Ishikawa (cell line): ENCODE measurements around the gene ATG5.

Experiments used
- CEBPB ChIP-seq: IDR thresholded peaks from 2 replicates; pipeline ENCODE4 v1.6.1; 2012
- CREB1 ChIP-seq: IDR thresholded peaks from 2 replicates; pipeline ENCODE4 v1.6.1; 2012; ENCODE audit warnings: low read depth
- EGR1 ChIP-seq: IDR thresholded peaks from 2 replicates; pipeline ENCODE4 v1.6.1; 2012
- EP300 ChIP-seq: IDR thresholded peaks from 2 replicates; pipeline ENCODE4 v1.6.1; 2012; ENCODE audit warnings: borderline replicate concordance
- FOXM1 ChIP-seq: IDR thresholded peaks from 2 replicates; pipeline ENCODE4 v1.6.1; 2012; ENCODE audit warnings: low read depth, borderline replicate concordance
- MAX ChIP-seq: IDR thresholded peaks from 2 replicates; pipeline ENCODE4 v1.6.1; 2012
- NFIC ChIP-seq: IDR thresholded peaks from 2 replicates; pipeline ENCODE4 v1.6.1; 2012
- RAD21 ChIP-seq: IDR thresholded peaks from 2 replicates; pipeline ENCODE4 v1.6.1; 2012; ENCODE audit warnings: low read depth
- REST ChIP-seq: IDR thresholded peaks from 2 replicates; pipeline ENCODE4 v1.6.1; 2012; ENCODE audit warnings: low read depth, mild to moderate bottlenecking
- TAF1 ChIP-seq: IDR thresholded peaks from 2 replicates; pipeline ENCODE4 v1.6.1; 2012; ENCODE audit warnings: low read depth, mild to moderate bottlenecking
- TCF12 ChIP-seq: IDR thresholded peaks from 2 replicates; pipeline ENCODE4 v1.6.1; 2012; ENCODE audit warnings: low read depth
- TEAD4 ChIP-seq: IDR thresholded peaks from 2 replicates; pipeline ENCODE4 v1.6.1; 2012
- USF1 ChIP-seq: IDR thresholded peaks from 2 replicates; pipeline ENCODE4 v1.6.1; 2012
- YY1 ChIP-seq: IDR thresholded peaks from 2 replicates; pipeline ENCODE4 v1.6.1; 2012; ENCODE audit warnings: low read depth
- ZBTB7A ChIP-seq: IDR thresholded peaks from 2 replicates; pipeline ENCODE4 v1.6.1; 2012; ENCODE audit warnings: low read depth

The ATG5 gene

GRCh38 chr6:106256201-106256968 is 69.2 kb downstream of the ATG5 start:
- TF ChIP-seq USF1 (no peak), NFIC (no peak), TEAD4 (no peak), YY1 (no peak), ZBTB7A (no peak), MAX (no peak)

- TF ChIP-seq TAF1 (no peak), CREB1 (no peak), YY1 (no peak), ZBTB7A (no peak), CEBPB (no peak), FOXM1 (no peak), RAD21 (no peak), EP300 (no peak), EGR1 (no peak), TEAD4 (no peak), REST (no peak), MAX (no peak), NFIC (no peak), USF1 (no peak), TCF12 (no peak)
These were observed 70.3 kb downstream of the ATG5 start for GRCh38 chr6:106255306-106255705.

GRCh38 chr6:106254636-106255035 is 70.9 kb downstream of the ATG5 start:
- TF ChIP-seq USF1 (no peak), FOXM1 (no peak), TCF12 (no peak), NFIC (peak; percentile 85), YY1 (no peak), ZBTB7A (no peak), TAF1 (no peak), MAX (no peak), REST (peak; percentile 69), CREB1 (no peak), EGR1 (no peak), CEBPB (peak; percentile 68)

GRCh38 chr6:106253731-106254130 is 71.8 kb downstream of the ATG5 start:
- TF ChIP-seq CEBPB, result no peak
- TF ChIP-seq FOXM1, result no peak
- TF ChIP-seq EGR1, result no peak
- TF ChIP-seq EP300, result no peak
- TF ChIP-seq YY1, result no peak

- TF ChIP-seq FOXM1 (no peak), ZBTB7A (no peak), TAF1 (no peak), MAX (no peak), RAD21 (no peak), YY1 (no peak)
These were observed 72.4 kb downstream of the ATG5 start for GRCh38 chr6:106253172-106253571.

- TF ChIP-seq ZBTB7A, result no peak
- TF ChIP-seq USF1, result no peak
- no peak for TF ChIP-seq MAX
- TF ChIP-seq NFIC, result no peak
- TF ChIP-seq TEAD4, result no peak
- no peak for TF ChIP-seq RAD21
- TF ChIP-seq EP300, result no peak
- TF ChIP-seq REST, result no peak
- TF ChIP-seq CREB1, result no peak
- no peak for TF ChIP-seq EGR1
- TF ChIP-seq TCF12, result no peak
- no peak for TF ChIP-seq YY1
- no peak for TF ChIP-seq TAF1
These were observed 72.9 kb downstream of the ATG5 start for GRCh38 chr6:106252687-106253086.
